ENCODE measurements around the gene SOCS3.

DNA sequence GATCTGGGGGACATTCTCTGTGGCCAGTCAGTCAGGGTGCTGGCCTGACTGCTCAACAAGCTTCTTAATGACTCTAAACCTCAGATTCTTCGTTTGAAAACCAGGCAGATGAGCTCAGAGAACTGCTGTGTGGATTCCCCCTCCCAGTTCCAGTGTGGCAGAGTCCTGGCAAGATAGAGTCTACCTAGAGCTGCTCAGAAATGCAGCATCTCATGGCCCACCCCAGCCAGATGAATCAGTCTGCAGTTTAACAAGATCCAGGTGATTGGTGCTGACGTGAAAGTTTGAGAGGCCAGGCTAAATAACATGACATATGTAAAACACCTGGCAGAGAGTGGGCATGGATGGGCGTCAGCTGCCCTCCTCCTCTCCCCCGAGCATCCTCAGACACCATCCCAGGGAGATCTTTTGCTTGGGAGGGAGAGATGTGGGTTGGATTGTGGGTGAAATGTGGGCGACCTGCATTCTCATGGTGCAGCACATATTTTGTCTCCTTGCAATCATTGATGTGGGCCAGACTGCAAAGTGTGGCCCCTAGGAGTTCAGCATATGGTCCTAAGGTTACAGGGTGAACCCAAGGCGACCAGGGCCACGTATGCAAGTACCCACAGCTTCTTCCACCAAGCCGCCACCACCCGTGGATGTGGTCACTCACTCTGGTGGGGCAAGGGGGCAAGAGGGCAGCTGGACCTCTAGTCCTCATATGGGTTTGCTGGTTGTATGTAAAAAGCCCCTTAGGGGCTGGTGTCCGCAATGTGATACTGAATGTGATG lies 19.5 kb downstream of the SOCS3 start:
- TF ChIP-seq EZH2phosphoT487 (IDR thresholded peaks at IDR 0.05; ENCODE audit: low read length): no peak
- no peak for TF ChIP-seq CTCF (IDR thresholded peaks at IDR 0.05; ENCODE audit: low read length)
